SIG-M5 (cell line): ENCODE measurements around the gene NFAT5.
A peak's percentile ranks its signal among the peaks of the same experiment; 100 is the strongest.
"Not testable (repeated sequence)": the region's sequence is repeated elsewhere in the genome, so short reads cannot be mapped to it uniquely, and the experiment has no call there.

Experiments
- DNase-seq: peaks from one replicate; lab custom pipeline; 2025; lab: John Stamatoyannopoulos, UW

Gene NFAT5

GRCh38 chr16:69555437-69555836 is 10.3 kb upstream of the NFAT5 start:
- DNase-seq: no peak

DNA sequence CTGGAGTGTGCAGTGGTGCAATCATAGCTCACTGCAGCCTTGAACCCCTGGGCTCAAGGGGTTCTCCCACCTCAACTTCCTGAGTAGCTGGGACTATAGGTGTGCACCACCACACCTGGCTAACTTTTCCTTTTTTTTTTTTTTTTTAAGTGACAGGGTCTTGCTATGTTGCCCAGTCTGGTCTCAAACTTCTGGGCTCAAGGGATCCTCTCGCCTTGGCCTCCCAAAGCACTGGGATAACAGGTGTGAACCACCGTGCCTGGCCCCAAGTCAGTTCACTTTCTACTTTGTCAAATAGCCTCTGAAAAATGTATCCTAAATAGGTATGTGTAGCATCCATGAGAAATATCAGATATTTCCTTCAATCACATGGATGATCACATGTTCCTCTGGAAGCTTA is 9.9 kb upstream of the NFAT5 start:
- DNase-seq: no peak

DNA sequence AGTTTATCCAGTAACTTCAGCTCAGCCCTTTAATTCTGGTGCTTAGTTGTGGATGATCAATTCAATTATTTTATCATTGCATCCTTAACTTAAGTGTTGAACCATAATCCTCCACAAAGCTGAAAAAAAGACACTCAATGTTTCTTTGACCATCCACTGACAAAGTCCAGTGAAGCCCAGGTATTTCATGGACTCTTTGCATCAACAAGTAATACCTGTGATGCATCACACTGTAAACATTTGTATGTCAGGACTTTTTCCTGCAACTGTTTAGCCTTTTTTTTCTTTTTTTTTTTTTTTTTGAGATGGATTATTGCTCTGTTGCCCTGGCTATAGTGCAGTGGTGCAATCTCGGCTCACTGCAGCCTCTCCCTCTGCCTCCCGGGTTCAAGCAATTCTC is 6.6 kb upstream of the NFAT5 start:
- DNase-seq: no peak

DNA sequence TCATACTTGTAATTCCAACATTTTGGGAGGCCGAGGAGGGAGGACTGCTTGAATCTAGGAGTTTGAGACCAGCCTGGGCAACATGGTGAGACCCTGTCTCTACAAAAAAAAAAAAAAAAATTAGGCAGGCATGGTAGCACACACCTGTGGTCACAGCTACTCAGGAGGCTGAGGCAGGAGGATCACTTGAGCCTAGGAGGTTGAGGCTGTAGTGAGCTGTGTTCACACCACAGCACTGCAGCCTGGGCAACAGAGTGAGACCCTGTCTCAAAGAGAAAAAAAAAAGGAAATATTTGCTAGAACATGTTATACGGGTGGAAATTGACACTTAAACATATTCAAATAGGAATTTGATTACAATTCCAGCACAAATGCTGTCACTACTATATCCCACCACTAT is 4.4 kb upstream of the NFAT5 start:
- not testable (repeated sequence) for DNase-seq

DNA sequence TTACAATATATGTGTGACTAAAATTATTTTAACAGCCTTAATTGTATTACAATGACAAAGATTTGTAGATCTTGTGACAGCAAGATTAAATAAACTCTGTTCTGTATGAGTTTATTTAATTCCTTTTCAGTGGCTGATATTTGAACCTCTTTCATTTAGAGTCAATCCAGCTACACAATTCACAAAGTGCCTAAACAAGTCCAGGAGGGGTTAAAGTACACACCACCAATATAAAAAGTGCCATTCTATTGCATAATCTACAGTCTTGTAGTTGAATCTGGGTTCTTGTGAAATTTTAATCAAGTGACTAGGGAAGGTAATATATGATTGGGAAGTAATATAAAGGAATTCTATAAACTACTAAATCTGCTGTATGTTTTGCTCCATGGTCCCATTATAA is 3.9 kb upstream of the NFAT5 start:
- no peak for DNase-seq

- DNase-seq: no peak
These were observed 3.0 kb upstream of the NFAT5 start for GRCh38 chr16:69562813-69563212.

DNA sequence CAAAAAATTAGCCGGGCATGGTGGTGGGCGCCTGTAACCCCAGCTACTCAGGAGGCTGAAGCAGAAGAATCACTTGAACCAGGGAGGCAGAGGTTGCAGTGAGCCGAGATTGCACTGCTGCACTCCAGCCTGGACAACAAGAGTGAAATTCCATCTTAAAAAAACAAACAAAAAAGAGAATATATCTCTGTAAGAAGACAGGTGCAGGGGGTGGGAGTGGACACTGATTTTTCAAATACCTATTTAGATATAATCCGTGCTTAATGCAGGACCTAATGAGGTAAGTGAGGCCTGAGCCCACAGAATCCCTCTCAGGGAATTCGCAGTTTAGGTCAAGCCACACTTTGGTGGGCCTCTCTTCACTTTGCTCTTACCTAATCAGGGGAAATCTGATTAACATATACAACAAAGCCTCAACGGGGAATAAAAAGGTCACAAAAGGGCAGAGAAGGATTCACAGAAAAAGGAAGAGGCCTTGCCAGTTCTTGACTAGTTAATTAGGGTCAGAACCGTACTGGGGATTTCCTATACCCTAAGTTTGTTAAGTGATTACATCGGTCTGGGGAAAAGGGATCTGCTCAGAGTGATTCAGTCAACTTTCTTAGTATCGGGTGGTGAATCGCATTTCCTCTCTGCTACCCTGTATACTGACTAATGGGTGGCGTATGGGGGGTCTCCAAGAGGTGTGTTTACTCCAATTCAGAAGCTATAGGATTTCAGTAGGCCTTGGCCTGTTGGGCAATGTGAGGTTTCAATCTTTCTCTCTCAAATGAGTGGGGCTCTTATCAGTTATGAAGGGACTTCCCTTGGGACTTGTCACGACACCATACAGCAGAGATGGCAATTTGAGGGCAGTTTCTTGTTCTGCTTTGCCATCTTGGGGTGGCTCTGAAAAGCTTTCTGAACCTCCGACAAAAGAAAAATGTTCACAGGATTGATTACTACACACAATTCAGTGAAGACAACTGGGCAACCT is 1.9 kb upstream of the NFAT5 start:
- DNase-seq: peak; percentile 26

GRCh38 chr16:69564845-69565670 is 708 bp upstream of the NFAT5 start:
- DNase-seq: no peak

DNA sequence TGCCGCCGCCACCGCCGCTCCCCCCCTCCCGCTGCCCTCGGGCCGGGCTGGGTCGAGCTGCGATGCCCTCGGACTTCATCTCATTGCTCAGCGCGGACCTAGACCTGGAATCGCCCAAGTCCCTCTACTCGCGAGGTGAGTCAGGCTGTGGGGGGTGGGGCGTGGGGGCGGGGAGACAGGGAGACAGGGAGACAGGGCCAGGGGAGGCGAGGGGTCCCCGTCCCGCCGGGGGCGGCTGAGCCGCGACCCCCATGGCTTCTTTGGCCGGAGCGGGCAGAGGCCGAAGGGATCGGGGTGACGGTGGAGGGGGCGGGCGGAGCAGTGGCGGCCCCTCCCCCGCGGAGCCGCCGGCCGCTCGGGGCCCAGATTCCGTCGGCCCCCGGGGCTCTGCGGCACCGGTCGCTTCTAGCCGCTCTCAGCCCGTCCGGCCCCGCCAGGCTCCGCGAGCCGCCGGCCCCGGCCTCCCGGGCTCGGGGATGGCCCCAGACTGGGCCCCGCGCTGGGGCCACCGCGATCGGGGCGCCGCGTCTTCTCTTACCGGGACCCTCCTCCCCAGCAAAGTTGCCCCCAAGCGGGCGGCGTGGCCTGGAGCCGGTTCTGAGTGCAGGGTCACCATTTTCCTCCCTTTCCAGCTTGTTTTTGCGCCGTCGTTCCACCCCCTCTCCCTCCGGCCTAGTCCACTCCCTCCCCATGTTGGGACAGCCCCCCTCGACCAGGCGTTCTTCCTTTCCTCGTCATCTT is 644 bp downstream of the NFAT5 start:
- DNase-seq: no peak

GRCh38 chr16:69566981-69567680 is 1.4 kb downstream of the NFAT5 start:
- DNase-seq: no peak

GRCh38 chr16:69568676-69569075 is 2.9 kb downstream of the NFAT5 start:
- no peak for DNase-seq

DNA sequence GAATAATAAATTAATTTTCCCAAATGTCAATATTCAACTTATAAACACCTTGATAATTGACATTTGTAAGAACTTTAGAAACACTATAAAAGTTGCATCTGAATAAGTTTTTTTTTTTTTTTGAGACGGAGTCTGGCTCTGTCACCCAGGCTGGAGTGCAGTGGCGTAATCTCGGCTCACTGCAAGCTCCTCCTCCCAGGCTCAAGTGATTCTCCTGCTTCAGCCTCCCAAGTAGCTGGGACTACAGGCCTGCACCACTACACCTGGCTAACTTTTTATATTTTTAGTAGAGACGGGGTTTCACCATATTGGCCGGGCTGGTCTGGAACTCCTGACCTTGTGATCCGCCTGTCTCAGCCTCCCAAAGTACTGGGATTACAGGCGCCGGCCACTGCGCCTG is 13.0 kb downstream of the NFAT5 start:
- DNase-seq: not testable (repeated sequence)

GRCh38 chr16:69579783-69580481 is 14.2 kb downstream of the NFAT5 start:
- no peak for DNase-seq

GRCh38 chr16:69581297-69581696 is 15.5 kb downstream of the NFAT5 start:
- no peak for DNase-seq

- DNase-seq: not testable (repeated sequence)
These were observed 18.7 kb downstream of the NFAT5 start for GRCh38 chr16:69584493-69584892.

DNA sequence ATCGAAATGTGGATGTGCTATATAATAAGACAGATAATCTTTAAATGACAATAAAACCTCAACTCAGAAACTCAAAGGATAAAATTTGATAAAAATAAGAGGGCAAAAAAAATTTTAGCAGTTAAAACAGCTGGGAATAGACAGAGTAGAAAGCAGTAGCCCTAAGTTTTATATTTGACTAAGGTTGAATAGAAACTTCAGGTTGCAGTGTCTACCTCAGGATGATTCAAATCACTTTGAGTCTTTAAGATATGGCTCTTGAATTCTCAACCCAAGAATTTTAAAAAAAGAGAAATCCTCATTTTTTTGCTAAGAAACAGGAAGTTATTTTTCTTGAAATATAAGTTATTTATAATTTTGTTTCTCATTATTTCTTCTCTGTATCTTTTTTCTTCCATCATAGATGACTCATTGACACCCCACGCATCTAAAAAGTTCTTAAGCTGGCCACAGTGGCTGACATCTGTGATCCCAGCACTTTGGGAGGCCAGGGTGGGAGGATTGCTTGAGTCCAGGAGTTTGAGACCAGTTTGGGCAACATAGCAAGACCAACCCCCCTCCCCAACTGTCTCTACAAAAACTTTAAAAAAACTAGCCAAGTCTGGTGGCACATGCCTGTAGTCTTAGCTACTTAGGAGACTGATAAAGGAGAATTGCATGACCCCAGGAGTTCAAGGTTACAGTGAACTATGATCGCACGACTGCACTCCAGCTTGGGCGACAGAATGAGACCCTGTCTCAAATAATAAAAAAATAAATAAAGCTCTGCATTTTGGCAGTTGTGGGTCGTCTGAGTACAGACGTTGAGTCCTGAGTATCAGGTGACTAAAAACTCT is 23.9 kb downstream of the NFAT5 start:
- DNase-seq: no peak

GRCh38 chr16:69590590-69590989 is 24.8 kb downstream of the NFAT5 start:
- DNase-seq: no peak

DNA sequence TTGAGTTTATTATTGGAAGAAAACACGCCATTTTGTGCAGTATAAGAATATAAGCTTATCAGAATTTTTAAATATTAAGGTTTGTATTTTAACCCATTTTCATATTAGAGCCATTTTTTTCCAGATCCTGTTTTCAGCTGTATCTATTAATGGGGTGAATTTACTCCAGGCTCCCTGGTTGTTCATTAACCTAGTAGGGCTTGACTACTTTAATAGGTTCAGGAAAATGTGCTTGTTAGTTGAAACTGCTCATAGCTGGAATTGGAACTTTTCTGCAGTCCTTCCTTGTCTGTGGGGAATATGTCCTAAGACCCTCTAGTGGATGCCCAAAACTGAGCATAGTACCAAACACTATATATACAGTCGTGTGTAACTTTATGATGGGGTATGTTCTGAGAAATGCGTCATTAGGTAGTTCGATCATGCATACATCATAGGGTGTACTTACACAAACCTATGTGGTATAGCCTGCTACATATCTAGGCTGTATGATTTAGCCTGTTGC is 28.0 kb downstream of the NFAT5 start:
- DNase-seq: no peak

DNA sequence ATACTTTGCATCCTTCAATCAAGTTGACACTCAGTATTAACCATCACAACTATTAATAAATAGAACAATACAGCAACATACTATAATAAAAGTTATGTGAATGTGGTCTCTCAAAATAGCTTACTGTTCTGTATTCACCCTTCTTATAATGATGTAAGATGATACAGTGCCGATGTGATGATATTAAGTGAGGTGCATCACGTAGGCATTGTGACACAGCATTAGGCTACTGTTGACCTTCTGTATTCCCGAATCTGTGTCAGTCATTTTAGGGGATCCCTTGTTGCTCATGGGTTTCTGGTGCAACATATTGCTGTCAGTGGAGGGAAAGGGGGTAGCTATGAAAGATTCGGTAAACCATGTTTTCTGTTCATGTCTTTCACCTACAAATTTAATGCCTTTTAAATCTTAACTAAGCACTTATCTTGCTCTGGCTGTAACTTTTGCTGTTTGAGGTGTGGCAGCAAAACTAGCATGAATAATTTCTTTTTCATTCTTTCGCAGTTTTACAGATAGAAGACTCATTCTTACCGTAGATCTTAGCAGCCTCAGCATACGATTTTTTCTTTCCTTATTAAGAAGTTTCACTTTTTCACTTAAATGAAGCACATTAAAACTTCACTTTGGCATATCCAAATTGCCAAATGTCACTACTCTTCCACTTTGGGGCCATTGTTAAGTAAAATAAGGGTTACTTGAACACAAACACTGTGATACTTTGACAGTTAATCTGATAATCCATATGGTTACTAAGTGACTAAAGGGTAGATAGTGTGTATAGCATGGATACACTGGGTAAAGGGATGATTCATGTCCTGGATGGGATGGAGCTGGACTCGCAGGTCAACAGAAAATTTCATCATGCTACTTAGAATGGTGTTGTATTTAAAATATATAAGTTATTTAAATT is 29.6 kb downstream of the NFAT5 start:
- DNase-seq: no peak
